ENCODE results near the gene SOX12.

SOX12 gene

GRCh38 chr20:325045-325888, at the start of gene SOX12:
SOX12 (plus strand) TSS chr20:325552; CDS start chr20:325925, 373 bp downstream.
- in situ Hi-C loops (cut with MboI; ENCODE audit: low sequenced_read_pairs), result no loop called here

DNA sequence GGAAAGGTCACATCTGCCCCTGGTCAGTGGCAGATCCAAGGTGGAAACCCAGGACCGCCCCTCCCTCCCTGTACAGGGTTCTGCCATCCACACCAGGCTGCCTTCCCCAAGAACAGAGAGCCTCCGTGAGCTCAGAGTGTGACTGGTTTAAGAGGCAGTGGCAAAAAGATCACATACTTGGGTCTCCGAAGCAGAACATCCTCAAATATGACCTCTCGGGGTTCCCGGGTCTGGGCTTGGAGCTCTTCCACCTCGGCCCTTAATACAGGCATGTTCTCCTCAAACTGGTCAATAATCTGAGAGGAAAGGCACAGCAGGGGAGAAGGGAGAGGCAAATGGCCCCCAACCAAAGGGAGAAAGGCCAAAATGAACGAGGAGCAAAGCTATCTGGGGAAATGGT, 49.6 kb upstream of the SOX12 start:
- in situ Hi-C loops (cut with MboI; ENCODE audit: low sequenced_read_pairs), result no loop called here

DNA sequence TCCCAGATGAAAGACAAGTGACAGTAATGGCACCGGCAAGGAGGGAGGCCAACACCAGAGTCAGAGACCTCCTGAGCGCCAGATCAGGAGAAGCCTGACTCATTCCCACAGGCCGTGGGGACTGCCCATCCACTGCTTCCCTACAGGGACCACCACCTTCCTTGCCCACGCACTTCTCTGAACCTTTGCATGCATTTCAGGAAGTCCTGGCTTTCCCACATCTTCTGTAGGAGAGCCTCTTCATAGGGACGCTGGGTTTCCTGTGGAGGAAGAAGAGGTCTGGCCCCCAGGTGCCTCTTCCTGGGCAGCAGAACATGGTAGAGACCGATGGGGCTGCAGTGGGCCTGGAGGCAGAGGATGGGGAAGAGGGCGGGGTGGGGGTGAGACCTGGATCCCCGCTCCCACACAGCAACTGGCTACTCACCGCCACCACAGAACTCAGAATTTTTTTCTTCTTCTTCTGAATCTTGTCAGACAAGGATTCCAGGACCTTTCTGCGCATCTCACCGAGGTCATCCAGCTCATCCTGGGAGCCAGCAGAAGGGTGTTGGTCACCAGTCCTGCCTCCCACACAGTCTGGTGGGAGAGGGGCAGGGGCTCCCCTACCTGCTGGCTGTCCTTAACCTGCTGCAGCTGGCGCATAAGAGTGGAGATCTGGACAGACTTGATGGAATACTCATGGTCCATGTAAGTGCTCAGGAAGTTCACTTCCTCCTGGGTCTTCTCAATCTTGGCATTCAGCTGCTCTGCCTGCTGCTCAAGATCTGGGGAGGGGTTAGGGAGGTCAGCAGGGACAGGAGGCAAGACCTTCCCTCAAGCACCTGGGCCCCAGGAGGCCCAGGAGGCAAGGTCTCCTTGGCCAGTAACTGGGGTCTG, 48.5 kb upstream of the SOX12 start:
- in situ Hi-C loops (cut with MboI; ENCODE audit: low sequenced_read_pairs), result no loop called here

DNA sequence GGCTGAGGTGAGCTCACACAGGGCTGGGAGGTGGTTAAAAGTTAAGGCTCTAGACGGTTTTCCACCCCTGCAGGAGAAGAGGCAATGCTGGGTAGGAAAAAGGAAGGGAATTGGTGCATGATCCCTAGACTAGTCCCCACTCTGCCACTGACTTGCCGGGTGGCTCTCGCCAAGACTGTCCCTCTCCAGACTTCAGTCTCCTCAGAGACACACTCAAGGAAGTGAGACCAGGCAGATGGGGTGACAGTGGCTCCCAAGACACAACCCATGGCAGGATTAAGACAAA, 47.9 kb upstream of the SOX12 start:
- in situ Hi-C loops (cut with MboI; ENCODE audit: low sequenced_read_pairs), result no loop called here

DNA sequence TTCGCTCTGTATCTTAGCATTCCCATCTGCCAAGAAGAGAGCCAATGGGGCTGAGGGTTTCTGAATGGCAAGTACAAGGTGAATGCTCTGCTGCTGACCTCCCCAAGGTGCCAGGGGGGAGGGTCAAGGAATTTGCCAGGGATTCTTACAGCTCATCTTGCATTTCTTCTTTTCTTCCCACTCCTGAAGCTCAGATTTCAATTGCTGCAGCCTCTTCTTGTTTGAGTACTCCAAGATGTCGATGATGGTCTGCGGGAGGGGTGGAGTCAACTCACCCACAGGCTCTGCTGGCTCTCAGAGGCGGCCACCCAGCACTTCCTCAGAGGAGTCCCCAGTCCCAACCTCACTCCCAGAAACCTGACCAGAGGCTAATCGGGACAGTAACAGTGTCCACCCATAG, 47.2 kb upstream of the SOX12 start:
- in situ Hi-C loops (cut with MboI; ENCODE audit: low sequenced_read_pairs), result no loop called here

DNA sequence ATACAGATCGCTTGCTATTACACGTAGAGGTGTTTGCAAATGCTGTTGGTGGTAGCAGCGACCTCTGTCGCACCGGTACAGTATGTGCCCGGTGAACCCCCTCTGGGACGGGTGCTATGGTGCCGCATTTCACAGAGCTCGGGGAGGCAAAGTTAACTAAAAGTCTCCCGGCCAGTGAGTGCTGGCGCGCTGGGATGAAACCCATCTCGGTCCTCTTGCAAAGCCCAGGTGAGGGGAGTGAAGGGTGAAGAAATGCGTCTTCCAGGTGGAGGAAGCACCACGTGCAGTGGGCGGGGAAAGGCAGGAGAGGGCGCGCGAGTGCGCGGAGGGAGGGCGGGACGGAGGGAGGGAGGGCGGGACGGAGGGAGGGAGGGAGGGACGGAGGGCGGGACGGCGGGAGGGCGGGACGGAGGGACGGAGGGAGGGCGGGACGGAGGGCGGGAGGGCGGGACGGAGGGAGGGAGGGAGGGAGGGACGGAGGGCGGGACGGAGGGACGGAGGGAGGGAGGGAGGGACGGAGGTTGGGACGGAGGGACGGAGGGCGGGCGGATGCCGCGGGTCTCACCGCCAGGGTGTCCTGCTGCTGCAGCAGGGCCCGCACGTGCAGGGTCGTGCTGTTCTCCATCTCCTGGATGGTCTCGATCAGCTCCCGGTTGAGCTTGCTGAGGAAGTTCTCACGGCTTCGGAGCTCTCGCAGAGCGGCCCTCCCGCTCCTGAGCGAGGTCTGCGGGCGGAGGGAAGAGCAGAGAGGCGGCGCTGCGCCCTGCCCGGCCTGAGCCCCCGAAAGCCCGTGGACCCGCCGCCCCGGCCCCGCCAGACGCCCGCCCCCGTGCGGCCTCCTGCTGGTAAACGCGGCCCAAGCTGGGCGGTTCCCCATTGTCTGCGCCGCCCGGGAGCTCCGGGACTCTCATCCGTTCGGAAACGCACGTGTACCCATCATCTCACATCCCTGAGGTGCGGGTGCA, 46.5 kb upstream of the SOX12 start:
- in situ Hi-C loops (cut with MboI; ENCODE audit: low sequenced_read_pairs), result no loop called here

- in situ Hi-C loops (cut with MboI; ENCODE audit: low sequenced_read_pairs), result no loop called here
Observed at GRCh38 chr20:284172-284571, 41.2 kb upstream of the SOX12 start.

DNA sequence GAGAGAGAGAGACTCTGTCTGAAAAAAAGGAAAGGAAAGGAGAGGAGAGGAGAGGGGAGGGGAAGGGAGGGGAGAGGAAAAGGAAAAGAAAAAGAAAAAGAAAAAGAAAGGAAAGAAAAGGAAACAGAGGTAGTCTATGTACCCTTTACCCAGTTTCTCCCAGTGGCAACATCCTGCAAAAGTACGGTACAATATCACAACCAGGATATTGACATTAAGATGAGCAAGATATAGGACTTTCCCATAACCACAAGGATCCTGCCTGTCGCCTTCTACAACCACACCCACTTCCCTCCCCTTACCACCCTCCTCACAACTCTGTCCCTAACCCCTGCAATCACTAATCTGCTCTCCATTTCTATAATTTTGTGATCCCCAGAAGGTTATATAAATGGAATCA, 38.8 kb upstream of the SOX12 start:
- in situ Hi-C loops (cut with MboI; ENCODE audit: low sequenced_read_pairs), result no loop called here

- in situ Hi-C loops (cut with MboI; ENCODE audit: low sequenced_read_pairs), result no loop called here
Observed at GRCh38 chr20:288956-289692, 36.2 kb upstream of the SOX12 start.

DNA sequence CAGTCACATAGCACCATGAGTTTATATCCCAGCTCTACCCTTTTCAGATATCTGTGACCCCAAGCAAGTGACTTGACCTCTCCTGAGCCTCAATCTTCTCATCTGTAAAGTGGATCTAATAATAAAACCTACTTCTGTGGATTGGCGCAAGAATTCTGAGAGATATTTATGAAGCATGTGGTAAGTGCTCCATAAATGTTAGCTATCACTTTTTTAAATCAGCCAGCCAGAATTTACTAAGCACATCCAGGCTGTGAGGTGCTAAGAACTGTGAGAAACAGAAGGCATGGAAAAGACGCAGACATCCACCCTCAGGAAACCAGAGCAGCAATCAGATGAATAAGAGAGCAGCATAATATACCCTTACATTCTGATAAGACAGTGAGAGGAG, 35.7 kb upstream of the SOX12 start:
- in situ Hi-C loops (cut with MboI; ENCODE audit: low sequenced_read_pairs), result no loop called here

GRCh38 chr20:290084-290831, 35.1 kb upstream of the SOX12 start, which contains the start of gene C20orf96:
C20orf96 (minus strand) TSS chr20:290750; CDS start chr20:290610, 140 bp downstream.
- in situ Hi-C loops (cut with MboI; ENCODE audit: low sequenced_read_pairs), result no loop called here

- in situ Hi-C loops (cut with MboI; ENCODE audit: low sequenced_read_pairs), result no loop called here
Observed at GRCh38 chr20:294602-295001, 30.8 kb upstream of the SOX12 start.

- in situ Hi-C loops (cut with MboI; ENCODE audit: low sequenced_read_pairs), result no loop called here
Observed at GRCh38 chr20:295804-296203, 29.5 kb upstream of the SOX12 start.

- in situ Hi-C loops (cut with MboI; ENCODE audit: low sequenced_read_pairs), result no loop called here
Observed at GRCh38 chr20:297098-297924, 28.0 kb upstream of the SOX12 start, which contains the start of gene ZCCHC3. ZCCHC3 (plus strand) TSS chr20:297570; CDS start chr20:297587, 17 bp downstream.

GRCh38 chr20:297925-298775, 27.2 kb upstream of the SOX12 start:
- in situ Hi-C loops (cut with MboI; ENCODE audit: low sequenced_read_pairs), result no loop called here

- in situ Hi-C loops (cut with MboI; ENCODE audit: low sequenced_read_pairs), result no loop called here
Observed at GRCh38 chr20:298776-299391, 26.5 kb upstream of the SOX12 start.

- in situ Hi-C loops (cut with MboI; ENCODE audit: low sequenced_read_pairs), result no loop called here
Observed at GRCh38 chr20:300345-300990, 24.9 kb upstream of the SOX12 start.

Data from hTERT RPE-1 (cell line).